HG02852 (cell line): Measurements from ENCODE around the gene SFTPA2.
"Not testable (repeated sequence)": the region's sequence is repeated elsewhere in the genome, so short reads cannot be mapped to it uniquely, and the experiment has no call there.

Source experiments
- ATAC-seq: cut with Tn5 transposase; IDR thresholded peaks from one replicate; pipeline ENCODE4 v1.9.1; 2021; ENCODE audit warnings: mild to moderate bottlenecking, moderate library complexity; ENCODE audit not compliant: unreplicated experiment

SFTPA2 gene

GRCh38 chr10:79561257-79561656, 1.1 kb upstream of the SFTPA2 start:
- no peak for ATAC-seq

- ATAC-seq: no peak
These were observed 481 bp downstream of the SFTPA2 start for GRCh38 chr10:79559726-79560125.

GRCh38 chr10:79556961-79557360, 3.2 kb downstream of the SFTPA2 start:
- not testable (repeated sequence) for ATAC-seq

- no peak for ATAC-seq
These were observed 4.6 kb downstream of the SFTPA2 start for GRCh38 chr10:79555354-79556309.

GRCh38 chr10:79552143-79552542, 8.1 kb downstream of the SFTPA2 start:
- ATAC-seq: no peak

GRCh38 chr10:79547973-79548372, 12.2 kb downstream of the SFTPA2 start:
- ATAC-seq: no peak

- ATAC-seq: not testable (repeated sequence)
These were observed 13.1 kb downstream of the SFTPA2 start for GRCh38 chr10:79547128-79547527.

- ATAC-seq: not testable (repeated sequence)
These were observed 15.1 kb downstream of the SFTPA2 start for GRCh38 chr10:79544926-79545659.

GRCh38 chr10:79544408-79544807, 15.8 kb downstream of the SFTPA2 start:
- not testable (repeated sequence) for ATAC-seq

GRCh38 chr10:79542626-79543025, 17.6 kb downstream of the SFTPA2 start:
- ATAC-seq: no peak

GRCh38 chr10:79540930-79541329, 19.3 kb downstream of the SFTPA2 start:
- peak; percentile 91 for ATAC-seq

GRCh38 chr10:79538311-79538710, 21.9 kb downstream of the SFTPA2 start:
- ATAC-seq: not testable (repeated sequence)

- ATAC-seq: not testable (repeated sequence)
These were observed 26.4 kb downstream of the SFTPA2 start for GRCh38 chr10:79533903-79534175.

GRCh38 chr10:79533142-79533902, 26.9 kb downstream of the SFTPA2 start:
- not testable (repeated sequence) for ATAC-seq

GRCh38 chr10:79528261-79528660, 31.9 kb downstream of the SFTPA2 start:
- not testable (repeated sequence) for ATAC-seq

GRCh38 chr10:79525049-79525710, 35.0 kb downstream of the SFTPA2 start:
- peak; percentile 92 for ATAC-seq

- ATAC-seq: not testable (repeated sequence)
These were observed 36.9 kb downstream of the SFTPA2 start for GRCh38 chr10:79523157-79523853.

- not testable (repeated sequence) for ATAC-seq
These were observed 37.7 kb downstream of the SFTPA2 start for GRCh38 chr10:79522464-79522863.

GRCh38 chr10:79521751-79522150, 38.5 kb downstream of the SFTPA2 start:
- not testable (repeated sequence) for ATAC-seq

GRCh38 chr10:79517567-79517966, 42.6 kb downstream of the SFTPA2 start:
- not testable (repeated sequence) for ATAC-seq
